Parathyroid adenoma (tissue), 2 donors: Measurements from ENCODE around the gene GALNT15.

Source experiments
- H2AFZ ChIP-seq: fragments of 300-600 bp; sonication (generic); one replicate; pipeline ENCODE4 v1.7.0; 2017; ENCODE audit warnings: antibody characterized with exemption, mild to moderate bottlenecking
- H3K27ac ChIP-seq: fragments of 300-600 bp; sonication (generic); one replicate; pipeline ENCODE4 v1.7.0; 2017
- H3K27me3 ChIP-seq: fragments of 300-600 bp; sonication (generic); one replicate; pipeline ENCODE4 v1.7.0; 2017; ENCODE audit warnings: low read length; ENCODE audit not compliant: control insufficient read depth, insufficient read depth
- H3K36me3 ChIP-seq: fragments of 300-600 bp; sonication (generic); one replicate; pipeline ENCODE4 v1.7.0; 2017; ENCODE audit warnings: low read length; ENCODE audit not compliant: control insufficient read depth, insufficient read depth
- H3K4me1 ChIP-seq: fragments of 300-600 bp; sonication (generic); one replicate; pipeline ENCODE4 v1.7.0; 2017; ENCODE audit warnings: control low read depth
- H3K4me2 ChIP-seq: fragments of 300-600 bp; sonication (generic); one replicate; pipeline ENCODE4 v1.7.0; 2017; ENCODE audit warnings: low read length
- H3K4me3 ChIP-seq: fragments of 300-600 bp; sonication (generic); one replicate; pipeline ENCODE4 v1.7.0; 2017; ENCODE audit warnings: low read depth, low read length
- H3K79me2 ChIP-seq: fragments of 300-600 bp; sonication (generic); one replicate; pipeline ENCODE4 v1.7.0; 2017; ENCODE audit warnings: control low read depth
- H3K9ac ChIP-seq: fragments of 300-600 bp; sonication (generic); one replicate; pipeline ENCODE4 v1.7.0; 2017; ENCODE audit warnings: mild to moderate bottlenecking
- H3K9me3 ChIP-seq: fragments of 300-600 bp; sonication (generic); one replicate; pipeline ENCODE4 v1.7.0; 2017; ENCODE audit warnings: low read length; ENCODE audit not compliant: control insufficient read depth
- CTCF ChIP-seq: fragments of 300-600 bp; sonication (generic); IDR thresholded peaks from one replicate; pipeline ENCODE4 v1.7.0; 2017; ENCODE audit warnings: antibody characterized with exemption, mild to moderate bottlenecking
- donor health status: primary hyperparathyroidism.

GALNT15 gene

GRCh38 chr3:16279010-16279801 lies 104.7 kb downstream of the GALNT15 start:
- Histone ChIP-seq H3K79me2 (no peaks in the 10 kb centered on the region), H3K27ac (no peak overlapping the region), H3K36me3 (no peaks in the 10 kb centered on the region), H3K9ac (no peak overlapping the region), H3K4me1 (no peaks in the 10 kb centered on the region), H3K27me3 (no peaks in the 10 kb centered on the region), H2AFZ (no peak overlapping the region), H3K4me2 (no peak overlapping the region), H3K4me3 (no peak overlapping the region), H3K9me3 (no peaks in the 10 kb centered on the region)
- no peak for TF ChIP-seq CTCF

- Histone ChIP-seq H3K4me3 (no peak overlapping the region), H3K27me3 (no peaks in the 10 kb centered on the region), H3K4me1 (no peaks in the 10 kb centered on the region), H3K9ac (no peak overlapping the region), H3K27ac (no peak overlapping the region), H3K9me3 (no peaks in the 10 kb centered on the region), H3K36me3 (no peaks in the 10 kb centered on the region), H3K79me2 (no peaks in the 10 kb centered on the region), H3K4me2 (no peak overlapping the region), H2AFZ (no peak overlapping the region)
- no peak for TF ChIP-seq CTCF
Observed at GRCh38 chr3:16280671-16281070, 106.2 kb downstream of the GALNT15 start.
